Measurements from ENCODE around the gene NYAP1.
"Not testable (repeated sequence)": the region's sequence is repeated elsewhere in the genome, so short reads cannot be mapped to it uniquely, and the experiment has no call there.

NYAP1 gene

DNA sequence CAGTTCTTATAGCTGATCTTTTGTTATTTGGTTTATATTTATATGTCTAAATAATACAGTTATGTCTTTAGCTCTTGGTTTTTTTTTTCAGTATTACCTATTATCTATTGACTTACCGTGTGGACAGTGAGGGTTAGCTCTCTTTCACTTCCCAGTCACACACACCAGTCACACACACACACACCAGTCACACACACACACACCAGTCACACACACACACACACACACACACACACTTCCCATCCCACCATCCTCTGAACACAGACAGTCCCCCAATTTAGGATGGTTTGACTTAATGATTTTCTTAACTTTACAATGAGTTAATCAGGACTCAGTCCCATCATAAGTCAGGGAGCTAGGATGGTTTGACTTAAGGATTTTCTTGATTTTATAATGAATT lies 36.4 kb downstream of the NYAP1 start:
- Histone ChIP-seq H3K4me3 (ENCODE audit: low read length, poor library complexity, severe bottlenecking) (no peak overlapping the region), H3F3A (ENCODE audit: low read depth) (no peaks in the 10 kb centered on the region), H3K27me3 (ENCODE audit: insufficient read depth, low read length, poor library complexity, severe bottlenecking) (no peaks in the 10 kb centered on the region), H3K4me1 (ENCODE audit: insufficient read depth, low read length, poor library complexity, severe bottlenecking) (peaks cover 10% of the 10 kb centered on the region), H3K79me2 (ENCODE audit: insufficient read depth, low read length) (no peaks in the 10 kb centered on the region), H3K36me3 (ENCODE audit: insufficient read depth, low read length) (no peaks in the 10 kb centered on the region), H2AFZ (ENCODE audit: low read length) (no peak overlapping the region), H3K4me2 (ENCODE audit: low read depth, low read length, poor library complexity, severe bottlenecking) (no peak overlapping the region), H3K9me3 (ENCODE audit: insufficient read depth, low read depth, low read length) (no peaks in the 10 kb centered on the region), H3K9me2 (replicated peaks; ENCODE audit: low read depth, low read length) (no peaks in the 10 kb centered on the region), H3K9ac (ENCODE audit: low read depth, low read length, poor library complexity, severe bottlenecking) (no peak overlapping the region), H4K20me1 (ENCODE audit: insufficient read depth, low read length, poor library complexity, severe bottlenecking) (no peaks in the 10 kb centered on the region)
- no peak for TF ChIP-seq EZH2phosphoT487 (IDR thresholded peaks at IDR 0.05; ENCODE audit: borderline replicate concordance)
- TF ChIP-seq CTCF (conservative IDR thresholded peaks at IDR 0.05; ENCODE audit: low read length) = no peak

DNA sequence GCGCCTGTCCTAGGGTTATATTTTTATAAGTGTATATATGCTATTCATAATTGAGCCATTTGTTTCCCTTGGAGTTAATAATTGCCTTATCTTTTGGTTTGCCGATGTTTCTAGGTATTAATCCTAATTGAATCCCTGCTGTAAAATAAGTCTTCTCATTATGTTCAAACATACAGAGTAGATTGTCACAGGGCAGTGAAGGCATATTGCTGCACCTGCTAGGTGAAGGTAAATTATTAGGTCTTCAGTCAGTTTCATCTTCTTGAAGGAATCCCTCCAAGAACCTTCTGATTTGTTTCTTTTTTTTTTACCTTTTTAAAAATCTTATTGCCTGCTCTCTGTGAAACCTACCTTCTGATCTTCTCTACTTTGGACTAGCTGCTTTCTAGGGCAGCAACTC lies 37.3 kb downstream of the NYAP1 start:
- TF ChIP-seq CTCF (conservative IDR thresholded peaks at IDR 0.05; ENCODE audit: low read length) (no peak), EZH2phosphoT487 (IDR thresholded peaks at IDR 0.05; ENCODE audit: borderline replicate concordance) (no peak)
- H3K27me3 ChIP-seq (ENCODE audit: insufficient read depth, low read length, poor library complexity, severe bottlenecking) = no peaks in the 10 kb centered on the region
- H3K9ac ChIP-seq (ENCODE audit: low read depth, low read length, poor library complexity, severe bottlenecking) = no peak overlapping the region
- no peak overlapping the region for H3K4me2 ChIP-seq (ENCODE audit: low read depth, low read length, poor library complexity, severe bottlenecking)
- no peaks in the 10 kb centered on the region for H3K79me2 ChIP-seq (ENCODE audit: insufficient read depth, low read length)
- no peak overlapping the region for H2AFZ ChIP-seq (ENCODE audit: low read length)
- peaks cover 7% of the 10 kb centered on the region for H3K4me1 ChIP-seq (ENCODE audit: insufficient read depth, low read length, poor library complexity, severe bottlenecking)
- no peaks in the 10 kb centered on the region for H3K36me3 ChIP-seq (ENCODE audit: insufficient read depth, low read length)
- no peaks in the 10 kb centered on the region for H3F3A ChIP-seq (ENCODE audit: low read depth)
- no peak overlapping the region for H3K4me3 ChIP-seq (ENCODE audit: low read length, poor library complexity, severe bottlenecking)
- H3K9me2 ChIP-seq (replicated peaks; ENCODE audit: low read depth, low read length) = no peaks in the 10 kb centered on the region
- H3K9me3 ChIP-seq (ENCODE audit: insufficient read depth, low read depth, low read length) = no peaks in the 10 kb centered on the region
- no peaks in the 10 kb centered on the region for H4K20me1 ChIP-seq (ENCODE audit: insufficient read depth, low read length, poor library complexity, severe bottlenecking)

GRCh38 chr7:100521909-100522593 lies 38.3 kb downstream of the NYAP1 start:
- H3K9ac ChIP-seq (ENCODE audit: low read depth, low read length, poor library complexity, severe bottlenecking); H3F3A ChIP-seq (ENCODE audit: low read depth); H3K79me2 ChIP-seq (ENCODE audit: insufficient read depth, low read length); H2AFZ ChIP-seq (ENCODE audit: low read length); H3K9me3 ChIP-seq (ENCODE audit: insufficient read depth, low read depth, low read length); H3K9me2 ChIP-seq (replicated peaks; ENCODE audit: low read depth, low read length); H3K4me1 ChIP-seq (ENCODE audit: insufficient read depth, low read length, poor library complexity, severe bottlenecking); H3K4me3 ChIP-seq (ENCODE audit: low read length, poor library complexity, severe bottlenecking); H3K27me3 ChIP-seq (ENCODE audit: insufficient read depth, low read length, poor library complexity, severe bottlenecking); H3K36me3 ChIP-seq (ENCODE audit: insufficient read depth, low read length); H4K20me1 ChIP-seq (ENCODE audit: insufficient read depth, low read length, poor library complexity, severe bottlenecking); H3K4me2 ChIP-seq (ENCODE audit: low read depth, low read length, poor library complexity, severe bottlenecking): not testable (repeated sequence)

GRCh38 chr7:100523192-100523591 lies 39.5 kb downstream of the NYAP1 start:
- H3K9me3 ChIP-seq (ENCODE audit: insufficient read depth, low read depth, low read length); H3K4me3 ChIP-seq (ENCODE audit: low read length, poor library complexity, severe bottlenecking); H4K20me1 ChIP-seq (ENCODE audit: insufficient read depth, low read length, poor library complexity, severe bottlenecking); H3F3A ChIP-seq (ENCODE audit: low read depth); H3K36me3 ChIP-seq (ENCODE audit: insufficient read depth, low read length); H3K79me2 ChIP-seq (ENCODE audit: insufficient read depth, low read length); H3K27me3 ChIP-seq (ENCODE audit: insufficient read depth, low read length, poor library complexity, severe bottlenecking); H3K9ac ChIP-seq (ENCODE audit: low read depth, low read length, poor library complexity, severe bottlenecking); H2AFZ ChIP-seq (ENCODE audit: low read length); H3K9me2 ChIP-seq (replicated peaks; ENCODE audit: low read depth, low read length); H3K4me2 ChIP-seq (ENCODE audit: low read depth, low read length, poor library complexity, severe bottlenecking); H3K4me1 ChIP-seq (ENCODE audit: insufficient read depth, low read length, poor library complexity, severe bottlenecking): not testable (repeated sequence)

- H3K27me3 ChIP-seq (ENCODE audit: insufficient read depth, low read length, poor library complexity, severe bottlenecking); H3K4me1 ChIP-seq (ENCODE audit: insufficient read depth, low read length, poor library complexity, severe bottlenecking); H3K9me3 ChIP-seq (ENCODE audit: insufficient read depth, low read depth, low read length); H3K9me2 ChIP-seq (replicated peaks; ENCODE audit: low read depth, low read length); H4K20me1 ChIP-seq (ENCODE audit: insufficient read depth, low read length, poor library complexity, severe bottlenecking); H3K79me2 ChIP-seq (ENCODE audit: insufficient read depth, low read length); H3K4me3 ChIP-seq (ENCODE audit: low read length, poor library complexity, severe bottlenecking); H3K4me2 ChIP-seq (ENCODE audit: low read depth, low read length, poor library complexity, severe bottlenecking); H3F3A ChIP-seq (ENCODE audit: low read depth); H3K9ac ChIP-seq (ENCODE audit: low read depth, low read length, poor library complexity, severe bottlenecking); H3K36me3 ChIP-seq (ENCODE audit: insufficient read depth, low read length); H2AFZ ChIP-seq (ENCODE audit: low read length): not testable (repeated sequence)
These were observed 44.6 kb downstream of the NYAP1 start for GRCh38 chr7:100528108-100528866.

Data from Loucy (cell line).